Pulmonary artery endothelial cell (primary cell): ENCODE measurements around the gene AREG. TPM values are rescaled to one million over a fixed set of nuclear protein-coding genes. Genes with fewer than 3 reads are reported as not detected.
"Not testable (repeated sequence)": the region's sequence is repeated elsewhere in the genome, so short reads cannot be mapped to it uniquely, and the experiment has no call there.

Experiments used
- DNase-seq: peaks from one replicate; pipeline ENCODE4 v3.0.0-alpha.2; 2011; ENCODE audit warnings: low read depth, low spot score
- total RNA-seq: library from RNA; depleted of rRNA; stranded (reverse); fragments of >200 nt; gene quantifications from 2 replicates; pipeline ENCODE4 v1.2.3, GENCODE V29; 2014

AREG gene
- total RNA-seq, result 0.20 and 0.32 TPM in 2 replicates

- no peak for DNase-seq
Observed at GRCh38 chr4:74444891-74445642, at the start of gene AREG. Gene AREG (plus strand): TSS chr4:74445136. CDS start chr4:74445346, 210 bp downstream.

- no peak for DNase-seq
Observed at GRCh38 chr4:74395633-74396032, 49.3 kb upstream of the AREG start.

GRCh38 chr4:74397748-74398426, 47.0 kb upstream of the AREG start:
- DNase-seq, result no peak

- DNase-seq, result not testable (repeated sequence)
Observed at GRCh38 chr4:74398894-74399589, 45.9 kb upstream of the AREG start.

- no peak for DNase-seq
Observed at GRCh38 chr4:74400395-74400794, 44.5 kb upstream of the AREG start.

- DNase-seq, result no peak
Observed at GRCh38 chr4:74402692-74403456, 42.1 kb upstream of the AREG start.

GRCh38 chr4:74407891-74408290, 37.0 kb upstream of the AREG start:
- no peak for DNase-seq

- DNase-seq, result no peak
Observed at GRCh38 chr4:74408639-74409038, 36.3 kb upstream of the AREG start.

GRCh38 chr4:74410272-74410671, 34.7 kb upstream of the AREG start:
- DNase-seq, result no peak

- no peak for DNase-seq
Observed at GRCh38 chr4:74412225-74412624, 32.7 kb upstream of the AREG start.

- DNase-seq, result no peak
Observed at GRCh38 chr4:74413265-74413664, 31.7 kb upstream of the AREG start.

- DNase-seq, result no peak
Observed at GRCh38 chr4:74414149-74414809, 30.7 kb upstream of the AREG start.

- no peak for DNase-seq
Observed at GRCh38 chr4:74415602-74416300, 29.2 kb upstream of the AREG start.

GRCh38 chr4:74418063-74418670, 26.8 kb upstream of the AREG start:
- DNase-seq, result peak; percentile 81

GRCh38 chr4:74420863-74421262, 24.1 kb upstream of the AREG start:
- DNase-seq, result no peak

- peak; percentile 57 for DNase-seq
Observed at GRCh38 chr4:74423104-74423503, 21.8 kb upstream of the AREG start.

GRCh38 chr4:74424111-74424510, 20.8 kb upstream of the AREG start:
- no peak for DNase-seq

- DNase-seq, result no peak
Observed at GRCh38 chr4:74426101-74426500, 18.8 kb upstream of the AREG start.

- DNase-seq, result no peak
Observed at GRCh38 chr4:74428276-74428675, 16.7 kb upstream of the AREG start.
